ENCODE results near the gene SSPN. TPM values are rescaled to one million over a fixed set of nuclear protein-coding genes. Genes with fewer than 3 reads are reported as not detected.

The SSPN gene
- total RNA-seq, 1 donor from 2014 or later = 0.84 TPM

DNA sequence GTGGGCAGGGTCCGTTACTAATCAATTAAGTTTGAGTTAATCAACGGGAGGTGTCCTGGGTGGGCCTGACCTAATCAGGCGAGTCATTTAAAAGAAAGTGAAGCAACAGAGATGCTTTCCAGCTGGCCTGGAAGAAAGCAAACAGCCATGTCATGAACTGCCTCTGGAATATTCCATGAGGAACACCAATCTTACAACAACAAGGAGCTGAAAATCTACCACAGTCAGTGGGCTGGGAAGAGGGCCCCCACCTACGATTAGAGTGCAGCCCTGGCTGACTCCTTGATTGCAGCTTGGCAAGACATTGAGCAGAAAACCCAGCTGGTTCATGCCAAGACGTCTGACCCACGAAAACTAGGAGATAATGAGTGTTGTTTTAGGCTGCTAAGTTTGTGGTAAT lies 56.2 kb downstream of the SSPN start:
- no peaks in the 10 kb centered on the region for H3K27me3 Mint-ChIP-seq (ENCODE audit: insufficient read depth, low read depth)
- H3K36me3 Mint-ChIP-seq = peaks cover 2% of the 10 kb centered on the region
- Histone ChIP-seq H2AFZ (replicated peaks) (no peak overlapping the region), H3K9ac (no peak overlapping the region), H3K4me2 (no peak overlapping the region), H3K27me3 (no peaks in the 10 kb centered on the region), H3K27ac (no peak overlapping the region), H3K4me3 (no peak overlapping the region), H3K9me3 (ENCODE audit: low read depth) (peaks cover 2% of the 10 kb centered on the region), H4K20me1 (ENCODE audit: low read depth) (no peaks in the 10 kb centered on the region), H3K4me1 (no peaks in the 10 kb centered on the region), H3K79me2 (ENCODE audit: low read depth) (no peaks in the 10 kb centered on the region), H3K36me3 (no peaks in the 10 kb centered on the region), H3F3A (ENCODE audit: low read depth) (no peaks in the 10 kb centered on the region)
- H3K27ac Mint-ChIP-seq = no peak overlapping the region
- DNase-seq (ENCODE audit: low spot score) = no peak
- H3K4me1 Mint-ChIP-seq = no peaks in the 10 kb centered on the region
- no peak for TF ChIP-seq EZH2 (IDR thresholded peaks at IDR 0.05)
- TF ChIP-seq EZH2phosphoT487 (IDR thresholded peaks at IDR 0.05) = no peak
- TF ChIP-seq, protein P1, sequence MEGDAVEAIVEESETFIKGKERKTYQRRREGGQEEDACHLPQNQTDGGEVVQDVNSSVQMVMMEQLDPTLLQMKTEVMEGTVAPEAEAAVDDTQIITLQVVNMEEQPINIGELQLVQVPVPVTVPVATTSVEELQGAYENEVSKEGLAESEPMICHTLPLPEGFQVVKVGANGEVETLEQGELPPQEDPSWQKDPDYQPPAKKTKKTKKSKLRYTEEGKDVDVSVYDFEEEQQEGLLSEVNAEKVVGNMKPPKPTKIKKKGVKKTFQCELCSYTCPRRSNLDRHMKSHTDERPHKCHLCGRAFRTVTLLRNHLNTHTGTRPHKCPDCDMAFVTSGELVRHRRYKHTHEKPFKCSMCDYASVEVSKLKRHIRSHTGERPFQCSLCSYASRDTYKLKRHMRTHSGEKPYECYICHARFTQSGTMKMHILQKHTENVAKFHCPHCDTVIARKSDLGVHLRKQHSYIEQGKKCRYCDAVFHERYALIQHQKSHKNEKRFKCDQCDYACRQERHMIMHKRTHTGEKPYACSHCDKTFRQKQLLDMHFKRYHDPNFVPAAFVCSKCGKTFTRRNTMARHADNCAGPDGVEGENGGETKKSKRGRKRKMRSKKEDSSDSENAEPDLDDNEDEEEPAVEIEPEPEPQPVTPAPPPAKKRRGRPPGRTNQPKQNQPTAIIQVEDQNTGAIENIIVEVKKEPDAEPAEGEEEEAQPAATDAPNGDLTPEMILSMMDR (IDR thresholded peaks at IDR 0.05) = no peak
- no peak overlapping the region for H3K4me3 Mint-ChIP-seq
- peaks cover 8% of the 10 kb centered on the region for H3K9me3 Mint-ChIP-seq

DNA sequence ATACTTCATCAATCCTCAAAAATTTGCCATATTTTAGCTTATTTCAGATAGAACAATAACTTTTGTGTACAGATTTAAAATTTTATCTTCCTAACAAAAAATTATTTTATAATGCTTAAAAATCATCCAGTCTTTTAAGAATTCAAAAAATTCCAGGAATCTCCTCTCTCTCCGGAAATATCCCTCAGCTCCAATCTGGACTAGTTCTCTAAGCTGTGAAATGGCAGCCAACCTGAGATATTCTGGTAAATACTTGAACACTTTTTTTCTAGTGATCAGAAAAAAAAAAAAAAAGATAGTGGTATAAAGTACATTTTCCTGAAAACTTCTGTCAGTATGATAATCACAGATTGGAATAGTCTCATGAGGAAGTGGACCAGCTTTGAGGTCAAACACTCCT lies 57.6 kb downstream of the SSPN start:
- H3K9me3 Mint-ChIP-seq = peaks cover 18% of the 10 kb centered on the region
- no peaks in the 10 kb centered on the region for H4K20me1 ChIP-seq (ENCODE audit: low read depth)
- H3F3A ChIP-seq (ENCODE audit: low read depth) = no peaks in the 10 kb centered on the region

DNA sequence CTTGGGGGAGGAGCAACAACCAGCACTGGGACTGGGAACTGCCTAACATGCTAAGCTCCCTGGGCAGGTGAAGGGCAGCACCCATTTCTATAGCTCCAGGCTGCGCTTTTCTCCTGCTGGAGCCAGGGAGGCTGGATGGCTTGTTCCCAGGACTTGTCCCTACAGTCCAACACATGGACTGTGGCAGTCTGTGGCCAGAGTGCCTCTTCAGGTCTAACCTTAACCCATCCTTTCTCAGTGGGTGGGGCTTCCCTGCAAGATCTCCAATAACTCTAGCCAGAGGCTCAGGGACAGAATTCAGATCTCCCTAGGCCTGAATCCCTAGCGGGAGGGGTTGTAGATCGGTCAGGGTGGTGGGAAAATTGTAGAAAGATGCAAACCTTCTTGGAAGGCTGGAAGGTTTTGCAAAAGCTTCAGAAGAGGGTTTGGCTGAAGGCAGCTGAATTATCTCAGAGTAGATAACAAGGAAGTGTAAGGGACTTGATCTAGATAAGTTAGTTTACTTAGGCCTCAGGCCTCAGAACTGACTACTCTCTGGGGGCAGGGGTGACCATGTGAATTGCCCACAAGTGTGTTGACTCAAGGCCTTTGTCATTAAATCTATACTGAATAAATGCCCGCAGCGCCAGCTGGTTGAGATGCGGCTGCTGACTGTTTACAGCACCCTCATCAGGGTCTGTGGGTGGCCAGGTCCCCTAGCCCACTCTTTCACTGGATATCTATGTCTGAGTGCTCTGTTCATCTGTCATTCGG lies 60.7 kb downstream of the SSPN start:
- Histone ChIP-seq H3F3A (ENCODE audit: low read depth) (no peaks in the 10 kb centered on the region), H2AFZ (replicated peaks) (no peak overlapping the region), H3K27ac (no peak overlapping the region), H3K4me1 (no peaks in the 10 kb centered on the region), H3K4me2 (no peak overlapping the region), H4K20me1 (ENCODE audit: low read depth) (no peaks in the 10 kb centered on the region), H3K4me3 (no peak overlapping the region), H3K27me3 (no peaks in the 10 kb centered on the region), H3K36me3 (no peaks in the 10 kb centered on the region), H3K79me2 (ENCODE audit: low read depth) (no peaks in the 10 kb centered on the region), H3K9ac (no peak overlapping the region), H3K9me3 (ENCODE audit: low read depth) (no peaks in the 10 kb centered on the region)
- Mint-ChIP-seq H3K9me3 (peaks cover 25% of the 10 kb centered on the region), H3K36me3 (peaks cover 2% of the 10 kb centered on the region), H3K4me3 (no peak overlapping the region), H3K27me3 (ENCODE audit: insufficient read depth, low read depth) (peaks cover 2% of the 10 kb centered on the region), H3K4me1 (no peaks in the 10 kb centered on the region), H3K27ac (no peak overlapping the region)
- TF ChIP-seq EZH2phosphoT487 (IDR thresholded peaks at IDR 0.05) (no peak), EZH2 (IDR thresholded peaks at IDR 0.05) (no peak)
- TF ChIP-seq, protein P1 (IDR thresholded peaks at IDR 0.05) = no peak
- DNase-seq (ENCODE audit: low spot score) = no peak

More for the DNA sequence above, 57.6 kb downstream of the SSPN start:
- H2AFZ ChIP-seq (replicated peaks) = no peak overlapping the region
- no peak for DNase-seq (ENCODE audit: low spot score)
- peaks cover 2% of the 10 kb centered on the region for H3K9me3 ChIP-seq (ENCODE audit: low read depth)
- H3K4me2 ChIP-seq = no peak overlapping the region
- H3K4me3 ChIP-seq = no peak overlapping the region
- H3K27me3 Mint-ChIP-seq (ENCODE audit: insufficient read depth, low read depth) = peaks cover 2% of the 10 kb centered on the region
- no peaks in the 10 kb centered on the region for H3K4me1 ChIP-seq
- no peaks in the 10 kb centered on the region for H3K4me1 Mint-ChIP-seq
- no peak overlapping the region for H3K27ac ChIP-seq
- no peaks in the 10 kb centered on the region for H3K27me3 ChIP-seq
- no peak overlapping the region for H3K27ac Mint-ChIP-seq
- H3K36me3 ChIP-seq = no peaks in the 10 kb centered on the region
- no peak overlapping the region for H3K9ac ChIP-seq
- H3K79me2 ChIP-seq (ENCODE audit: low read depth) = no peaks in the 10 kb centered on the region
- no peak overlapping the region for H3K4me3 Mint-ChIP-seq
- H3K36me3 Mint-ChIP-seq = peaks cover 2% of the 10 kb centered on the region
- no peak for TF ChIP-seq EZH2phosphoT487 (IDR thresholded peaks at IDR 0.05)
- TF ChIP-seq, protein P1 (IDR thresholded peaks at IDR 0.05) = no peak
